Measurements from ENCODE around the gene WBP1L. TPM values are rescaled to one million over a fixed set of nuclear protein-coding genes. Genes with fewer than 3 reads are reported as not detected.

WBP1L gene
- total and polyA plus RNA-seq, 4 donors, result 12.3 to 43.6 (median 27.6) TPM

- Histone ChIP-seq H3K36me3 (ENCODE audit: control insufficient read depth in 4 of 4, insufficient read depth in 3 of 4, low read depth in 1 of 4, low read length in 3 of 4) (no peaks in the 10 kb centered on the region), H3K4me3 (ENCODE audit: low read depth in 1 of 3, low read length in 3 of 3) (no peak overlapping the region), H3K27ac (ENCODE audit: low read depth in 1 of 2, low read length in 2 of 2) (no peak overlapping the region), H3K9ac (ENCODE audit: low read depth in 1 of 2, low read length in 2 of 2) (no peak overlapping the region), H3K27me3 (ENCODE audit: control insufficient read depth in 4 of 4, insufficient read depth in 4 of 4, low read length in 3 of 4) (no peaks in the 10 kb centered on the region), H3K4me1 (ENCODE audit: control insufficient read depth in 4 of 4, insufficient read depth in 4 of 4, low read length in 3 of 4) (peaks cover 4 to 15% (median 13%) of the 10 kb centered on the region in 4 donors), H3K9me3 (ENCODE audit: control insufficient read depth in 4 of 4, low read length in 3 of 4) (no peaks in the 10 kb centered on the region)
- WGBS, result 94% methylated on average over 3 of the region's 3 CpGs
- no peak for DNase-seq (ENCODE audit: low spot score)
- no peak for TF ChIP-seq TAF1 (conservative IDR thresholded peaks at IDR 0.05)
- no peak for TF ChIP-seq REST (IDR thresholded peaks at IDR 0.05)
- no peak for TF ChIP-seq RXRA (IDR thresholded peaks at IDR 0.05)
- no peak for TF ChIP-seq MAX (IDR thresholded peaks at IDR 0.05)
- TF ChIP-seq GABPA (IDR thresholded peaks at IDR 0.05 in 1 of 2, conservative IDR thresholded peaks at IDR 0.05 in 1 of 2), result no peak
- no peak for TF ChIP-seq HNF4A (conservative IDR thresholded peaks at IDR 0.05)
- TF ChIP-seq YY1 (IDR thresholded peaks at IDR 0.05), result no peak
- TF ChIP-seq HNF4G (IDR thresholded peaks at IDR 0.05), result no peak
- TF ChIP-seq FOXA1 (IDR thresholded peaks at IDR 0.05), result no peak
- no peak for TF ChIP-seq ATF3 (IDR thresholded peaks at IDR 0.05)
- TF ChIP-seq EGR1 (IDR thresholded peaks at IDR 0.05; ENCODE audit: low read depth in 2 of 2), result no peak
- no peak for TF ChIP-seq JUND (IDR thresholded peaks at IDR 0.05)
- TF ChIP-seq FOXA2 (IDR thresholded peaks at IDR 0.05), result no peak
- no peak for TF ChIP-seq CTCF (IDR thresholded peaks at IDR 0.05; ENCODE audit: low read depth, low read length, missing input control)
- TF ChIP-seq ZBTB33 (IDR thresholded peaks at IDR 0.05), result no peak
Measured at GRCh38 chr10:102759497-102760210, 15.9 kb downstream of the WBP1L start.

Data from liver (tissue), 9 donors.